Measurements from ENCODE around the gene RBM23. TPM values are rescaled to one million over a fixed set of nuclear protein-coding genes. Genes with fewer than 3 reads are reported as not detected.

Gene RBM23
- total RNA-seq, 1 donor from 2014 or later = 110 TPM

DNA sequence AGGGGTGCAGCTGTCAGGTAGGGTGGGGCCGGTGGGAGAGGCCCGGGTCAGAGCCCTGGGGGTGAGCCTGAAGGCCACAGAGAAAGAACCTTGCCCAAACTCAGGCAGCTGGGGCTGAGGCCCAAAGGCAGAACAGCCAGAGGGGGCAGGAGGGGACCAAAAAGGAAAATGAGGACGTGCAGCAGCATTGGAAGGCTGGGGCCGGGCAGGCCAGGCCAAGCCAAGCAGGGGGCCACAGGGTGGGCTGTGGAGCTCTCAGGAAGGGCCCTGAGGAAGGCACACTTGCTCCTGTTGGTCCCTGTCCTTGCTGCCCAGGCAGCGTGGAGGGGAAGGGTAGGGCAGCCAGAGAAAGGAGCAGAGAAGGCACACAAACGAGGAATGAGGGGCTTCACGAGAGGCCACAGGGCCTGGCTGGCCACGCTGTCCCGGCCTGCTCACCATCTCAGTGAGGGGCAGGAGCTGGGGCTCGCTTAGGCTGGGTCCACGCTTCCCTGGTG is 72.1 kb downstream of the RBM23 start:
- no peak for DNase-seq (ENCODE audit: low spot score, unreplicated experiment)
- H3K4me1 Mint-ChIP-seq (ENCODE audit: low read depth) = peaks cover 2% of the 10 kb centered on the region
- H3K27ac Mint-ChIP-seq = no peak overlapping the region
- H3K36me3 Mint-ChIP-seq (ENCODE audit: insufficient read depth) = peaks cover 12% of the 10 kb centered on the region
- H3K27me3 Mint-ChIP-seq = no peaks in the 10 kb centered on the region
- no peaks in the 10 kb centered on the region for H3K9me3 Mint-ChIP-seq (ENCODE audit: low read depth)
- no peak overlapping the region for H3K4me3 Mint-ChIP-seq (ENCODE audit: low read depth)
- TF ChIP-seq, protein P1, sequence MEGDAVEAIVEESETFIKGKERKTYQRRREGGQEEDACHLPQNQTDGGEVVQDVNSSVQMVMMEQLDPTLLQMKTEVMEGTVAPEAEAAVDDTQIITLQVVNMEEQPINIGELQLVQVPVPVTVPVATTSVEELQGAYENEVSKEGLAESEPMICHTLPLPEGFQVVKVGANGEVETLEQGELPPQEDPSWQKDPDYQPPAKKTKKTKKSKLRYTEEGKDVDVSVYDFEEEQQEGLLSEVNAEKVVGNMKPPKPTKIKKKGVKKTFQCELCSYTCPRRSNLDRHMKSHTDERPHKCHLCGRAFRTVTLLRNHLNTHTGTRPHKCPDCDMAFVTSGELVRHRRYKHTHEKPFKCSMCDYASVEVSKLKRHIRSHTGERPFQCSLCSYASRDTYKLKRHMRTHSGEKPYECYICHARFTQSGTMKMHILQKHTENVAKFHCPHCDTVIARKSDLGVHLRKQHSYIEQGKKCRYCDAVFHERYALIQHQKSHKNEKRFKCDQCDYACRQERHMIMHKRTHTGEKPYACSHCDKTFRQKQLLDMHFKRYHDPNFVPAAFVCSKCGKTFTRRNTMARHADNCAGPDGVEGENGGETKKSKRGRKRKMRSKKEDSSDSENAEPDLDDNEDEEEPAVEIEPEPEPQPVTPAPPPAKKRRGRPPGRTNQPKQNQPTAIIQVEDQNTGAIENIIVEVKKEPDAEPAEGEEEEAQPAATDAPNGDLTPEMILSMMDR (IDR thresholded peaks at IDR 0.05; ENCODE audit: unreplicated experiment) = no peak

DNA sequence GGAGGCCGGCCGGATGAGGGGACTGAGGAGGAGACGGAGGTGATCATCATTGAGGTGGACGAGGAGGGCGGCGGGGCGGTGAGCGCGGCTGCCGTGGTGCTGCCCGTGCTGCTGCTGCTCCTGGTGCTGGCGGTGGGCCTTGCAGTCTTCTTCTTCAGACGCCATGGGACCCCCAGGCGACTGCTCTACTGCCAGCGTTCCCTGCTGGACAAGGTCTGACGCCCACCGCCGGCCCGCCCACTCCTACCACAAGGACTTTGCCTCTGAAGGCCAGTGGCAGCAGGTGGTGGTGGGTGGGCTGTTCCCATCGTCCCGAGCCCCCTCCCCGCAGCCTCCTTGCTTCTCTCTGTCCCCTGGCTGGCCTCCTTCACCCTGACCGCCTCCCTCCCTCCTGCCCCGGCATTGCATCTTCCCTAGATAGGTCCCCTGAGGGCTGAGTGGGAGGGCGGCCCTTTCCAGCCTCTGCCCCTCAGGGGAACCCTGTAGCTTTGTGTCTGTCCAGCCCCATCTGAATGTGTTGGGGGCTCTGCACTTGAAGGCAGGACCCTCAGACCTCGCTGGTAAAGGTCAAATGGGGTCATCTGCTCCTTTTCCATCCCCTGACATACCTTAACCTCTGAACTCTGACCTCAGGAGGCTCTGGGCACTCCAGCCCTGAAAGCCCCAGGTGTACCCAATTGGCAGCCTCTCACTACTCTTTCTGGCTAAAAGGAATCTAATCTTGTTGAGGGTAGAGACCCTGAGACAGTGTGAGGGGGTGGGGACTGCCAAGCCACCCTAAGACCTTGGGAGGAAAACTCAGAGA is 72.9 kb downstream of the RBM23 start:
- no peak overlapping the region for H3K4me3 Mint-ChIP-seq (ENCODE audit: low read depth)
- TF ChIP-seq, protein P1 (IDR thresholded peaks at IDR 0.05; ENCODE audit: unreplicated experiment) = no peak
- H3K4me1 Mint-ChIP-seq (ENCODE audit: low read depth) = peaks cover 2% of the 10 kb centered on the region
- no peak for DNase-seq (ENCODE audit: low spot score, unreplicated experiment)
- H3K27ac Mint-ChIP-seq = no peak overlapping the region
- no peaks in the 10 kb centered on the region for H3K27me3 Mint-ChIP-seq
- no peaks in the 10 kb centered on the region for H3K9me3 Mint-ChIP-seq (ENCODE audit: low read depth)
- H3K36me3 Mint-ChIP-seq (ENCODE audit: insufficient read depth) = peaks cover 16% of the 10 kb centered on the region

DNA sequence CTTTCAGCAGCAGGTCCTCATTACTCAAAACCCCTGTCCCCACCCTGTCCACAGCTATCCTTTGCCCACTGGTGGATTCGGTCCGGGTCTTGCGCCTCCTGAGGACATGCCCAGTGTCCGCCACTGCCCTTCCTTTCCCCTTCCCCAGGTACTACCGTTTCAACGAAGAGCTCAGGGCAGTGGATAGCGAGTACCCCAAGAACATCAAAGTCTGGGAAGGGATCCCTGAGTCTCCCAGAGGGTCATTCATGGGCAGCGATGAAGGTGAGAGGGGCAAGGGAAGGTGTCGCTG is 73.9 kb downstream of the RBM23 start:
- H3K27me3 Mint-ChIP-seq = no peaks in the 10 kb centered on the region
- no peaks in the 10 kb centered on the region for H3K9me3 Mint-ChIP-seq (ENCODE audit: low read depth)
- no peak overlapping the region for H3K27ac Mint-ChIP-seq
- H3K4me3 Mint-ChIP-seq (ENCODE audit: low read depth) = no peak overlapping the region
- H3K36me3 Mint-ChIP-seq (ENCODE audit: insufficient read depth) = peaks cover 16% of the 10 kb centered on the region
- H3K4me1 Mint-ChIP-seq (ENCODE audit: low read depth) = peaks cover 2% of the 10 kb centered on the region
- DNase-seq (ENCODE audit: low spot score, unreplicated experiment) = no peak
- TF ChIP-seq, protein P1 (IDR thresholded peaks at IDR 0.05; ENCODE audit: unreplicated experiment) = no peak

DNA sequence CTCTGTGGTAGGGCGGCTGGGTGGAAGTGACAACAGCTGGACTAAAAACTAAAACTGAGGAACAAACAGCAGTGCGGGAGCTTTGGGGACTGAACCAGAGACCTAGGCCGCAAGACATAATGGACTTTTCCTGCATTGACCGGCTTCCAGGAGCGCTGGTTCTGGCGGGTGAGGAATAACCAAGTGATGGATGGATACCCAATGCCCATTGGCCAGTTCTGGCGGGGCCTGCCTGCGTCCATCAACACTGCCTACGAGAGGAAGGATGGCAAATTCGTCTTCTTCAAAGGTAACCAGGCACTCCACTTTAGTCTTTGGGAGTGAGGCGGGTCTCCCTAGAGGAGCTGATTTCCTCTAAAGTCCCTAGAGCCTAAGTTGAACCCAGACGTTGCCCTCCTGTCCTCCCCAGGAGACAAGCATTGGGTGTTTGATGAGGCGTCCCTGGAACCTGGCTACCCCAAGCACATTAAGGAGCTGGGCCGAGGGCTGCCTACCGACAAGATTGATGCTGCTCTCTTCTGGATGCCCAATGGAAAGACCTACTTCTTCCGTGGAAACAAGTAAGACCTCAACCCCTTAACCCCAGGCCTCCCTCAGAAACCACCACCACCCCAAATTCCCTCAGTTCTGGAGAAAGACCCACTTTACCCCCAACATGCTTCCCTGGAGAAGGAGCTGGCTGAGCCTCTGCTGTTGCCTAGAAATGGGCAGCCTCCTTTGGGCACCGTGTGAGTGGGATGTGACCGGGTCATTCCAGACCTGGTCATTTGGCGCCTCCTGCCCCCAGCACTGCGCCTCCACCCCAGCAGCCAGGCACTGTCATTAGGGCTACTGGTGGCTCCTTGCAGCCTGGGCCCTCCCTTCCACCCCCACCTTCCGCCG is 74.5 kb downstream of the RBM23 start:
- TF ChIP-seq, protein P1 (IDR thresholded peaks at IDR 0.05; ENCODE audit: unreplicated experiment) = no peak
- H3K27me3 Mint-ChIP-seq = no peaks in the 10 kb centered on the region
- H3K4me1 Mint-ChIP-seq (ENCODE audit: low read depth) = peaks cover 2% of the 10 kb centered on the region
- H3K4me3 Mint-ChIP-seq (ENCODE audit: low read depth) = no peak overlapping the region
- H3K9me3 Mint-ChIP-seq (ENCODE audit: low read depth) = no peaks in the 10 kb centered on the region
- H3K27ac Mint-ChIP-seq = no peak overlapping the region
- DNase-seq (ENCODE audit: low spot score, unreplicated experiment) = no peak
- peaks cover 16% of the 10 kb centered on the region for H3K36me3 Mint-ChIP-seq (ENCODE audit: insufficient read depth)

Other genes starting within 250 kb of the RBM23 start
- gene OXA1L, start 152.5 kb downstream of the RBM23 start, total RNA-seq = 114 and 122 TPM in 2 replicates
- 6.7 and 7.7 TPM in 2 replicates for gene SLC7A7, start 103.7 kb downstream of the RBM23 start, total RNA-seq
- 113 and 121 TPM in 2 replicates for gene MRPL52, start 89.3 kb downstream of the RBM23 start, total RNA-seq
- gene MMP14, start 82.6 kb downstream of the RBM23 start, total RNA-seq = 198 and 209 TPM in 2 replicates
- 39.8 and 43.1 TPM in 2 replicates for gene LRP10, start 47.4 kb downstream of the RBM23 start, total RNA-seq
- 10.0 and 11.3 TPM in 2 replicates for gene REM2, start 35.9 kb downstream of the RBM23 start, total RNA-seq
- 104 and 111 TPM in 2 replicates for gene PRMT5, start 10.2 kb upstream of the RBM23 start, total RNA-seq
- gene HAUS4, start 37.9 kb upstream of the RBM23 start, total RNA-seq = 36.6 and 39.1 TPM in 2 replicates
- gene AJUBA, start 63.4 kb upstream of the RBM23 start, total RNA-seq = 97.1 and 104 TPM in 2 replicates
- 14.4 and 15.4 TPM in 2 replicates for gene C14orf93, start 91.0 kb upstream of the RBM23 start, total RNA-seq
- gene PSMB5, start 115.8 kb upstream of the RBM23 start, total RNA-seq = 156 and 165 TPM in 2 replicates
- gene PSMB11, start 123.1 kb upstream of the RBM23 start, total RNA-seq = not detected in 2 replicates
- gene CDH24, start 138.4 kb upstream of the RBM23 start, total RNA-seq = 23.7 and 25.1 TPM in 2 replicates
- gene ACIN1, start 176.0 kb upstream of the RBM23 start, total RNA-seq = 439 and 458 TPM in 2 replicates
- 42.2 and 45.8 TPM in 2 replicates for gene C14orf119, start 176.4 kb upstream of the RBM23 start, total RNA-seq
- not detected in 2 replicates for gene CIROP, start 185.8 kb upstream of the RBM23 start, total RNA-seq
- gene CEBPE, start 200.1 kb upstream of the RBM23 start, total RNA-seq = not detected in 2 replicates